Activated naive CD4-positive, alpha-beta T cell treated with anti-CD3 and anti-CD28 coated beads for 36 hours (primary cell): ENCODE data around the gene WDR13. TPM values are rescaled to one million over a fixed set of nuclear protein-coding genes. Genes with fewer than 3 reads are reported as not detected.
A peak's percentile ranks its signal among the peaks of the same experiment; 100 is the strongest.
"Not testable (repeated sequence)": the region's sequence is repeated elsewhere in the genome, so short reads cannot be mapped to it uniquely, and the experiment has no call there.

Source experiments
- CTCF ChIA-PET: fragments of 350-600 bp; sonication (Branson Sonifier 250); formaldehyde crosslinking; loops from one replicate; lab custom pipeline; 2021; ENCODE audit warnings: antibody characterized with exemption; lab: Charles Lee
- DNase-seq: peaks from one replicate; pipeline ENCODE4 v3.0.0-alpha.2; 2020
- H3K27ac Mint-ChIP-seq: one replicate; pipeline ENCODE4 v1.8.0; 2021; ENCODE audit warnings: mild to moderate bottlenecking, mixed read lengths
- H3K27me3 Mint-ChIP-seq: one replicate; pipeline ENCODE4 v1.8.0; 2021; ENCODE audit warnings: low read depth, mixed read lengths
- H3K36me3 Mint-ChIP-seq: one replicate; pipeline ENCODE4 v1.8.0; 2021; ENCODE audit warnings: low read depth, mixed read lengths
- H3K4me1 Mint-ChIP-seq: one replicate; pipeline ENCODE4 v1.8.0; 2021; ENCODE audit warnings: low read depth, mixed read lengths
- H3K4me3 Mint-ChIP-seq: one replicate; pipeline ENCODE4 v1.8.0; 2021; ENCODE audit warnings: mild to moderate bottlenecking, moderate library complexity, mixed read lengths
- H3K9me3 Mint-ChIP-seq: one replicate; pipeline ENCODE4 v1.8.0; 2021; ENCODE audit warnings: mixed read lengths
- intact Hi-C: fragments of 100-400 bp; cut with micrococcal nuclease; formaldehyde crosslinking; loops from one replicate; pipeline ENCODE4 v1.15.1; 2023
- total RNA-seq, 2 experiments: library from RNA; stranded (reverse); gene quantifications; one replicate each; pipeline ENCODE4 v1.2.3, GENCODE V29; 2021

Gene WDR13
- total RNA-seq: 10 to 100 TPM; 37.0 to 40.1 TPM

DNA sequence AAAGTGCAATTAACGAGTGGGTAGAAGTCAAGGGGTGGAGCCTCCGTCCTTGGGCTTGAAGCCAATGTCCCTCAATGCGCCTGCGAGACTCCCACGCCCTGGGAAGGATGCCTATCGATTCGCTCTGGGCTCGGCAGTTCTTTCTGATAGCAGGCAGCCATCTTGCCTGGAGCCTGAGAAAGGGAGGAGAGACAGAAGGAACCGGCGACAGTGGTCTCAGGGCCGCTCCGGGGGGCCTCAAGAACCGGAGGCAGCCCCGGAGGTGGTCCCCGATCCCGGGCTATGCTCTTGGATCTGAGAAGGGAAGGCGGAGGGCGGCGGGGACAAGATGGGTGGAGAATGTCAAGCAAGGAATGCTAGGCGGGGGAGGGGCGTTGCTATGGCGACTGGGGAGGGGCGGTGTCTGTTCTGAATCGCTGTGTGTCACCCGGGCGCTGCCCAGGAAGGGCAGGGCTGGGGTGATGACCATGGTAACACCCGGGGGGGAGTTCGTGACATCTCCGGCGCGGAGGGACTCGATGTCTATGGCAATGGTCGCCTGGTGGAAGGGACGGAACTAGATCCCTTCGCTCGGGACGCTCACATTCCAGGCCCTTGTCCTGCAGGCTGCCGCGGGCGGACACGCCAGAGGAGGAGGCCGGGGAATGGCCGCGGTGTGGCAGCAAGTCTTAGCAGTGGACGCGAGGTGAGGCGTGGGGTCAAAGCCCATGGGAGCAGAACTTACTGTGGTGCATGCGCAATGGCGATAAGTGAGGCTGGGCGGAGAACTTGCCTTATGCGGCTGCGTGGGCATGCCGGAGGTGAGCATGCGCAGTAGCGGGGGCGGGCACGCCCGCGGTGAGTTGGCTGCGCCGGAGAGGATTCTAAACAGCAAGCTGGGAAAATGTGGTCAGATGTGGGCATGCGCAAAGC is at the start of gene WDR13:
Gene WDR13 (plus strand): TSS at position 140 of the 912 bp plus-strand sequence. CDS start 505 bp downstream, at position 645.
- H3K4me3 Mint-ChIP-seq: peak within 1 kb of the TSS; percentile 97
- H3K27me3 Mint-ChIP-seq: no peaks in the 10 kb centered on the region
- peaks cover 3% of the 10 kb centered on the region for H3K36me3 Mint-ChIP-seq
- intact Hi-C loops: loop anchor here (1.0 to 10.0 kb wide), 8 partner anchors 23 to 361 kb away; partner anchors contain the start of genes EBP, FTSJ1, HDAC6 and RBM3
- peaks cover 7% of the 10 kb centered on the region for H3K4me1 Mint-ChIP-seq
- CTCF ChIA-PET: interaction anchor here (1.6 kb wide), 1 partner anchor 14 kb away, joined by 3 read pairs; no protein-coding TSS in a partner anchor
- H3K9me3 Mint-ChIP-seq: no peaks in the 10 kb centered on the region
- H3K27ac Mint-ChIP-seq: peak within 1 kb of the TSS; percentile 97
- peak; percentile 94 for DNase-seq

DNA sequence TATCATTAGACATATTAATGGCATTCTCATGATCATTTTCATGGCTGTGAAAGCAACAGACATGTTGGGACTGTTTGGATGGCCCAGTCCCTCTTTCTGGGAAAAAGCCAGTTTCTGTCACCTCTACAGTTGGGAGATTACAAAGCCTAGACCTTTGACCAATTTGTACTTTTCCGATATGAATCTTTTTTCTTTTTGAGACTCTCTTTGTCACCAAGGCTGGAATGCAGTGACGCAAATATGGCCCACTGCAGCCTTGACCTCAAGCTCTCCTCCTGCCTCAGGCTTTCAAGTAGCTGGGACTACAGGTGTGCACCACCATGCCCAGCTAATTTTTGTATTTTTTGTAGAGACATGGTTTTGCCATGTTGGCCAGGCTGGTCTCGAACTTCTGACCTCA is 48.4 kb upstream of the WDR13 start:
- intact Hi-C loops: no loop called here
- CTCF ChIA-PET: no interaction called here
- H3K4me1 Mint-ChIP-seq: no peaks in the 10 kb centered on the region
- H3K27ac Mint-ChIP-seq: no peak overlapping the region
- H3K9me3 Mint-ChIP-seq: no peaks in the 10 kb centered on the region
- DNase-seq: no peak
- peaks cover 3% of the 10 kb centered on the region for H3K36me3 Mint-ChIP-seq
- no peaks in the 10 kb centered on the region for H3K27me3 Mint-ChIP-seq
- no peak overlapping the region for H3K4me3 Mint-ChIP-seq

DNA sequence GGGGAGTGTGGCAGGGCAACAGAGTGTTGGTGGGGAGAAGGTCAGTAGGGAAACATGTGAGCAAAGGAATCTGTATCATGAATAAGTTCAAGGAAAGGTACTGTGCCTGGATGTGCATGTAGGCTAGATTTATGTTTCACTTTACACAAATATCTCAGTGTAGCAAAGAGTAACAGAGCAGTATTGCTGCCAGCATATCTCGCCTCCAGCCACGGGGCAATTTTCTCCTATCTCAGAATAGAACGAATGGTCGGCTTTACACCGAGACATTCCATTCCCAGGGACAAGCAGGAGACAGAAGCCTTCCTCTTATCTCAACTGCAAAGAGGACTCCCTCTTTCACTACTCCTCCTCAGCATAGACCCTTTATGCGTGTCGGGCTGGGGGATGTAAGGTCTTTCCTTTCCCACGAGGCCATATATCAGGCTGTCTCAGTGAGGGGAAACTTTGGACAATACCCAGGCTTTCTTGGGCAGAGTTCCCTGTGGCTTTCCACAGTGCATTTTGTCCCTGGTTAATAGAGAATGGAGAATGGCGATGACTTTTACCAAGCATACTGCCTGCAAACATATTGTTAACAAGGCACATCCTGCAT is 41.5 kb upstream of the WDR13 start:
- CTCF ChIA-PET, H3K27me3 Mint-ChIP-seq, intact Hi-C loops, H3K4me1 Mint-ChIP-seq, H3K9me3 Mint-ChIP-seq, H3K4me3 Mint-ChIP-seq, DNase-seq: not testable (repeated sequence)
- H3K27ac Mint-ChIP-seq: peak overlapping the region; percentile 24
- H3K36me3 Mint-ChIP-seq: peaks cover 11% of the 10 kb centered on the region

DNA sequence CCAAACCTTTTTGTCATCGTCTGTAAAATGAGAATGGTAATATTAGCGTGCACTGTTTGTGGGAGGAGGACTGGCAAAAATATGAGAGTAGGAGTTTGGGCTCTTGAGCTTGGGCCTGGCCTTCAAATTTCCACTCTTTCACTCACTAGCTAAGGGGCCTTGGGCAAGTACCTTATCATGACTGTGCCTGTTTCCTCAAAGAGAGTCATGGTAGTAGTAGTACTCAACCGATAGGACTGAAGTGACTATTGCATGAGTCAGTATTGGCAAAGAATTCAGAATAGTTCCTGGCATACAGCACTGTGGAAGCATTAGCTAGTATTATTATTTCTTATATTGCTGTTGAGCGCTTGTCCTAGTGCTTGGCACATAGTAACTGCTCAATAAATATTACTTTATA is 39.0 kb upstream of the WDR13 start:
- Mint-ChIP-seq H3K4me1 (peaks cover 3% of the 10 kb centered on the region), H3K4me3 (no peak overlapping the region), H3K9me3 (no peaks in the 10 kb centered on the region), H3K27me3 (no peaks in the 10 kb centered on the region), H3K27ac (peak overlapping the region; percentile 78), H3K36me3 (peaks cover 11% of the 10 kb centered on the region)
- CTCF ChIA-PET: no interaction called here
- intact Hi-C loops: loop anchor here (1.0 kb wide), 1 partner anchor 16 kb away; the partner anchor contains the start of gene RBM3
- DNase-seq: peak; percentile 28

DNA sequence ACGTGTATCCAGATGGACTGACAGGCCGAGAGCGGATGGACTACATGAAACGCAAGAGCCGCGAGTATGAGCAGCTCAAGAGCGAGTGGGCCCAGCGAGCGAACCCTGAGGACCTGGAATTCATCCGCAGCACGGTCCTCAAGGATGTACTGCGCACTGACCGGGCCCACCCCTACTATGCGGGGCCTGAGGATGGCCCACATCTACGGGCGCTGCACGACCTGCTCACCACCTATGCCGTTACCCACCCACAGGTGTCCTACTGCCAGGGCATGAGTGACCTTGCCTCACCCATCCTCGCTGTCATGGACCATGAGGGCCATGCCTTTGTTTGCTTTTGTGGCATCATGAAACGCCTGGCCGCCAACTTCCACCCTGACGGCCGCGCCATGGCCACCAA is 37.7 kb upstream of the WDR13 start:
- CTCF ChIA-PET: no interaction called here
- H3K4me1 Mint-ChIP-seq: peaks cover 3% of the 10 kb centered on the region
- no peak overlapping the region for H3K4me3 Mint-ChIP-seq
- H3K9me3 Mint-ChIP-seq: no peaks in the 10 kb centered on the region
- intact Hi-C loops: no loop called here
- H3K27ac Mint-ChIP-seq: no peak overlapping the region
- no peak for DNase-seq
- no peaks in the 10 kb centered on the region for H3K27me3 Mint-ChIP-seq
- peaks cover 10% of the 10 kb centered on the region for H3K36me3 Mint-ChIP-seq

DNA sequence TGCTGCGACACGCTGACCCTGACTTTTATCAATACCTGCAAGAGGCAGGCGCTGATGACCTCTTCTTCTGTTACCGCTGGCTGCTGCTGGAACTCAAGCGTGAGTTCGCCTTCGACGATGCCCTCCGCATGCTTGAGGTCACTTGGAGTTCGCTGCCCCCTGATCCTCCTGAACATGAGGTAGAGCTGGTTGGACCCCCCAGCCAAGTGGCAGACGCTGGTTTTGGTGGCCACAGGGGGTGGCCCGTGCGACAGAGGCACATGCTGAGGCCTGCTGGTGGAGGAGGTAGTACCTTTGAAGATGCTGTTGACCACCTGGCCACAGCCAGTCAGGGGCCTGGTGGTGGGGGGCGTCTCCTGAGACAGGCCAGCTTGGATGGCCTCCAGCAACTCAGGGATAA is 37.2 kb upstream of the WDR13 start:
- peaks cover 10% of the 10 kb centered on the region for H3K36me3 Mint-ChIP-seq
- intact Hi-C loops: no loop called here
- no peaks in the 10 kb centered on the region for H3K9me3 Mint-ChIP-seq
- no peak overlapping the region for H3K4me3 Mint-ChIP-seq
- CTCF ChIA-PET: no interaction called here
- H3K27ac Mint-ChIP-seq: no peak overlapping the region
- DNase-seq: no peak
- H3K27me3 Mint-ChIP-seq: no peaks in the 10 kb centered on the region
- peaks cover 3% of the 10 kb centered on the region for H3K4me1 Mint-ChIP-seq

DNA sequence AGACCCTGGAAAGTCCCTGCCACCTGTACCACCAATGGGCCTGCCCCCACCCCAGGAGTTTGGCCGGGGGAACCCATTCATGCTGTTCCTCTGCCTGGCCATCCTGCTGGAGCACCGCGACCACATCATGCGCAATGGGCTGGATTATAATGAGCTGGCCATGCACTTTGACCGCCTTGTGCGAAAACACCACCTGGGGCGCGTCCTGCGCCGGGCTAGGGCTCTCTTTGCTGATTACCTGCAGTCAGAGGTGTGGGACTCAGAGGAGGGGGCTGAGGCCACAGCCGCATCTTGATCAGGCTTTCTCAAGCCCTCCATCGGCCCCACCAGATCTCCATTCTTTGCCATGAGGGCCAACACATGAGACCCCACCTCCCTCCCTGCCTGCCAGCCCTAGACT is 36.6 kb upstream of the WDR13 start:
- H3K4me3 Mint-ChIP-seq: no peak overlapping the region
- intact Hi-C loops: no loop called here
- no peak overlapping the region for H3K27ac Mint-ChIP-seq
- peaks cover 8% of the 10 kb centered on the region for H3K36me3 Mint-ChIP-seq
- DNase-seq: no peak
- no peaks in the 10 kb centered on the region for H3K27me3 Mint-ChIP-seq
- H3K9me3 Mint-ChIP-seq: no peaks in the 10 kb centered on the region
- CTCF ChIA-PET: no interaction called here
- peaks cover 3% of the 10 kb centered on the region for H3K4me1 Mint-ChIP-seq

DNA sequence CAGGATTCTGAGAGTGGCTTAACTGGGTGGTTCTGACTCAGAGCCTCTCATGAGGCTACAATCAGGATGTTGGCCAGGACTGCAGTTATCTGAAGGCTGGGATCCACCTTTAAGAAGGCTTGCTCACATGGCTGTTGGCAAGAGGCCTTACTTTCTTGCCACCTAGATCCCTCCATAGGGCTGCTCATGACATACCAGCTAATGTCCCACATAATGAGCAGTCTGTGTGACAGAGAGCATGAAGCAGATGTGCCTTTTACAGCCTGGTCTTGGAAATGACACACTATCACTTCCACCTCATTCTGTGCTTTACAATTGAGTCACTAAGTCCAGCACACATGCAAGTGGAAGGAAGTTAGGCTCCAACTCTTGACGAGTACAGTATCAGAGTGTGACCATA is 27.3 kb upstream of the WDR13 start:
- peaks cover 11% of the 10 kb centered on the region for H3K4me1 Mint-ChIP-seq
- intact Hi-C loops: loop anchor here (1.0 to 10.0 kb wide), 3 partner anchors 49 to 485 kb away; partner anchors contain the start of gene EBP
- H3K4me3 Mint-ChIP-seq: no peak overlapping the region
- CTCF ChIA-PET: no interaction called here
- peaks cover 4% of the 10 kb centered on the region for H3K36me3 Mint-ChIP-seq
- H3K27ac Mint-ChIP-seq: no peak overlapping the region
- DNase-seq: peak; percentile 41
- H3K27me3 Mint-ChIP-seq: no peaks in the 10 kb centered on the region
- H3K9me3 Mint-ChIP-seq: no peaks in the 10 kb centered on the region

DNA sequence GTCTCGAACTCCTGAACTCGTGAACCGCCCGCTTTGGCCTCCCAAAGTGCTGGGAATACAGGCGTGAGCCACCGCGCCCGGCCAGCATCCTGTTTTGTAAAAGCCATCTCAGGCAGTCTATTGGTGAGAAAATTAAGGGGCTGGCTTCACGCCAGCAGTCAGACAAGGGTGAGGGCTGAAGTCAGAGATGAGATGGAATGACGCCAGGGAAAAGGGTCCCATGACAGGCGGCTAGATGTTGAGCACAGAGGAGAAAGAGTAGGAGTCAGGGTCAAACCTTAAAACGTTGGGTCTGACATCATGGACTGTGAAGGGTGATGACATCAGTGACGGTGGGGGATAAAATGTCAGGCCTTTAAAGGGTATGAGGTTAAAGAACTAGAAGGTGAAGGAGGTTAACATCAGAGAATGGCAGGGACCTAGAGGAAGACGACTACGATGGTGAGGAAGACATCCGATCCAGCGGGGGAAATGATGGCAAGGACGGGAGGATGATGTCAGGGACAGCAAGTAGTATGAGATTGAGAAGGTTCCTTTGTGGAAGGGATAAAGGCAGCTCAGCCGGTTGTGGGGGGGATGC is 23.5 kb upstream of the WDR13 start:
- Mint-ChIP-seq H3K36me3 (peaks cover 32% of the 10 kb centered on the region), H3K4me1 (peaks cover 29% of the 10 kb centered on the region), H3K4me3 (peak overlapping the region; percentile 96), H3K27ac (peak overlapping the region; percentile 99), H3K9me3 (no peaks in the 10 kb centered on the region), H3K27me3 (no peaks in the 10 kb centered on the region)
- DNase-seq: peak; percentile 12
- CTCF ChIA-PET: interaction anchor here (1.3 kb wide), 1 partner anchor 15 kb away, joined by 3 read pairs; no protein-coding TSS in a partner anchor
- intact Hi-C loops: loop anchor here (1.0 to 10.0 kb wide), 9 partner anchors 15 to 489 kb away; partner anchors contain the start of genes EBP, FTSJ1, TBC1D25 and WDR13

DNA sequence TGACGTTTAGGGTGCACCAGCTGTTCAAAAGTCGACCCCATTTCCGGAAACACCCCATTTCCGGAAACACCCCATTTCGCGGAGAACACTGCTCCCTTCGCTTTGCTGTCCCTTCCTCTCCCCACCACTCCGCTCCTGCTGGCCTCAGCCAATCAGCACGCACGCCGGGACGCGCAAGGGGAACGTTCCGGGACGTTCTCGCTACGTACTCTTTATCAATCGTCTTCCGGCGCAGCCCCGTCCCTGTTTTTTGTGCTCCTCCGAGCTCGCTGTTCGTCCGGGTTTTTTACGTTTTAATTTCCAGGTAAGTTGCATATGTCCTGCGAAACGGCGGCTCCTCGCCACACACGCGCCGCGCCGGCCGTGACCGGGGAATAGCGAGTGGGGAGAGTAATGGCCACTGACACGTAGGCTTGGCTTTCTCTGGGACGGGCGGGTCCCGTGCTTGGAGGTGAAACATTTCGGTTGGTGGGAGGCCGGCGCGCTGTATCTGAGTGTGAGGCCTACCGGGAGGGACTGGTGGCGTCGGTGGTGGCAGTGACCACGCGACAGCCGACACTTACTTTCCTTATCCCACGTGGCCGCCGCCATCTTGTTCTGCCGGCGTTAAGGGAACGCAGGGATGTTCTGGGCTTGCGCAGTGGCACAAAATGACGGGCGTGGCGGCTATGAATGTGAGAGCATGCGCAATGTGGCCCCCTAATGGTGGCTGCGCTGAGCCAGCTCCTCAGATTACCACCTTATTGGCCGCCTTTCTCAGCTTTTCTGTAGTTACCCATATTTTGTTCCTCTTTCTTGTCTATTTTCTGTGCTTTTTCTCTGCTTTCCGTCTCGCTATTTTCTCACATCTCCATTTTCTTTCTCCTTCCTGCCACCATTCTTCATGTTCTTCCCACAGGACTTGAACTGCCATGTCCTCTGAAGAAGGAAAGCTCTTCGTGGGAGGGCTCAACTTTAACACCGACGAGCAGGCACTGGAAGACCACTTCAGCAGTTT is 22.7 kb upstream of the WDR13 start, which contains the start of gene RBM3:
Gene RBM3 (plus strand): TSS at position 215 of the 997 bp plus-strand sequence. CDS start 697 bp downstream, at position 912.
- Mint-ChIP-seq H3K4me1 (peaks cover 32% of the 10 kb centered on the region), H3K27me3 (no peaks in the 10 kb centered on the region), H3K36me3 (peaks cover 34% of the 10 kb centered on the region), H3K27ac (peak within 1 kb of the TSS; percentile 99), H3K4me3 (peak within 1 kb of the TSS; percentile 96), H3K9me3 (no peaks in the 10 kb centered on the region)
- intact Hi-C loops: loop anchor here (1.0 to 10.0 kb wide), 9 partner anchors 16 to 490 kb away; partner anchors contain the start of genes EBP, FTSJ1, TBC1D25 and WDR13
- CTCF ChIA-PET: interaction anchor here (1.3 kb wide), 1 partner anchor 14 kb away, joined by 3 read pairs; no protein-coding TSS in a partner anchor
- DNase-seq: peak; percentile 95

DNA sequence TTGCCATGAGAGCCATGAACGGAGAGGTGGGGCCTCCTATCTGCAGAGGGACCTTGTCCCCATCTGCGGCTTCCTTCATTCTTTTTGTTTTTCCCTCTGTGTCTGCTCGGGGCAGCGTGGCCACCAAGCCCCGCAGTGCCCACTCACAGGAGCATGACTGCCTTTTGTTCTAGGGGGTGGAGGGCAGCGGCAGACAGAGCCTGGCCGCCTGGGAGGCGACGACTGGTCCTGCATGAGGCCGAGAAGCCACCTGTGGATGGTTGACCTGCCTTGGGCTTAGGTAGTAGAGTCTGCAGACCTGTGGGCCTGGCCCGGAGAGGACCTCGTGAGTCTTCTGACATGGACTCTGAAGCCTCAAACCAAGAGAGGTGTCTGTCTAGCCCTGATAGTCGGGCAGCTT is 21.6 kb upstream of the WDR13 start:
- H3K4me1 Mint-ChIP-seq: peaks cover 32% of the 10 kb centered on the region
- H3K9me3 Mint-ChIP-seq: no peaks in the 10 kb centered on the region
- peak overlapping the region; percentile 99 for H3K27ac Mint-ChIP-seq
- CTCF ChIA-PET: no interaction called here
- H3K27me3 Mint-ChIP-seq: no peaks in the 10 kb centered on the region
- H3K4me3 Mint-ChIP-seq: peak overlapping the region; percentile 96
- H3K36me3 Mint-ChIP-seq: peaks cover 38% of the 10 kb centered on the region
- intact Hi-C loops: loop anchor here (10.0 kb wide), 1 partner anchor 491 kb away; no protein-coding TSS in a partner anchor
- DNase-seq: no peak
